GM19397 (cell line): ENCODE measurements around the gene CARMIL1.

Experiments
- ATAC-seq: cut with Tn5 transposase; IDR thresholded peaks from one replicate; pipeline ENCODE4 v1.9.1; 2021; ENCODE audit warnings: mild to moderate bottlenecking, moderate library complexity; ENCODE audit not compliant: unreplicated experiment

CARMIL1 gene

DNA sequence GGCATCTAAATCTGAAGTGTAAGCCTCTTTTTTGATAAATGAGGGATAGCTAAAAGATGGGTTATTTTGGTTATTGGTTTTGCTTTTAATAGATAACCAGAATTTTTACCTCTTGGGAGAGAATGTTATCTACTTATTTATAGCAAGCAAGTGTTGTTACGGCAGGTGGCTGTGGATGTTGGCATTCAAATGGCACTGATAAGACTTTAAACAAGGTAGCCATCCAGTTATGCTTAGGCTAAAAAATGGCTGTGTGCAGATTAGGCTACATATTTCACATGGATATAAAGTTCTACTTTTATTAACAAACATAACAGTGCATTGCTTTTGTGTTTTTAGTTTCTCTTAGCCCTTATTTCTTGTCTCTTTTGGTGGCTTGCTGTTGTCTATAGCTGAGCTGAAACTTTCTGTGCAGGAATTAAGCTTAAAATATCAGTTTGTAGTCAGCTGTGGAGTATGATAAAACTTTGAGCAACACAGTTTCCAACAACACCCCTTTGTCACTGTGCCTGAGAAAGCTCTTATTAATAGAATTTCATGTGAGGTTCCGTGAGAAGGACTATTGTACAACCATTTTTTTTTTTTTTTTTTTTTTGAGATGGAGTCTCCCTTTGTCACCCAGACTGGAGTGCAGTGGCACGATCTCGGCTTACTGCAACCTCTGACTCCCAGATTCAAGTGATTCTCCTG lies 28.8 kb downstream of the CARMIL1 start:
- no peak for ATAC-seq

DNA sequence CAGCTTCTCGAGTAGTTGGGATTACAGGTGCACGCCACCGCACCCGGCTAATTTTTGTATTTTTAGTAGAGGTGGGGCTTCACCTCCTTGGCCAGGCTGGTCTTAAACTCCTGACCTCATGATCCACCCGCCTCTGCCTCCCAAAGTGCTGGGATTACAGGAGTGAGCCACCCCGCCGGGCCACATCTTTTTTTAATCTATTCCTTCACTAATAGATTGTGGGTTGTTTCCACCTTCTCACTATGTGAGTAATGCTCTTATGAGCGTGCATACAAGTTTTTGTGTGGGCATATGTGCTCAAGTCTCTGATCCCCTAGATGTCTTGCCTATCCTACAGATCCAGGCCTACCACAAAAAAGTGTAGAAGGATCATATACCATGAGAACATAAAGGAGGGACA lies 30.7 kb downstream of the CARMIL1 start:
- no peak for ATAC-seq

DNA sequence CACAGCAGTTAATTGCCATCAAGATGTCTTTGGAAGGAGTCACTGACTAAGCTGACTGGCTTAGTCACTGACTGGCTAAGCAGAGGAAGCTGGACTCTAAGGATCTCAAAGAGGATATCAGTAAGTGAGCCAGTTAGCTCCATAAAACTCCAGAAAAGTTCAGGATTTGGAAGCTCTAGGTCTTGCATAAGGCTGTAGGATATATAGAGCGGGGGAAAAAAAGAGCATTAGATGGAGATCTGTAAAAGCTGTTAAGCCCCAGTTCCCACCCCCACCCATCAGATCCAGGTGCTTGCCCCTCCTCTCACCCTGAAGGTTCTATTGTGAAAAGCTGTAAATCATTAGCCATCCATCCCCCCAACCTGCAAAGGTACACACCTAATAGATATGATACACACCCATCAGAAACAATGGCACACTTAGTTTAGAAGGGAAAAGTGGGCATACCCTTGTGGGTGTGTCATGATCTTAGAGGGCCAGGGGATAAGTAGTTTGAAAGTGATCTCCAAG lies 32.2 kb downstream of the CARMIL1 start:
- ATAC-seq = no peak

DNA sequence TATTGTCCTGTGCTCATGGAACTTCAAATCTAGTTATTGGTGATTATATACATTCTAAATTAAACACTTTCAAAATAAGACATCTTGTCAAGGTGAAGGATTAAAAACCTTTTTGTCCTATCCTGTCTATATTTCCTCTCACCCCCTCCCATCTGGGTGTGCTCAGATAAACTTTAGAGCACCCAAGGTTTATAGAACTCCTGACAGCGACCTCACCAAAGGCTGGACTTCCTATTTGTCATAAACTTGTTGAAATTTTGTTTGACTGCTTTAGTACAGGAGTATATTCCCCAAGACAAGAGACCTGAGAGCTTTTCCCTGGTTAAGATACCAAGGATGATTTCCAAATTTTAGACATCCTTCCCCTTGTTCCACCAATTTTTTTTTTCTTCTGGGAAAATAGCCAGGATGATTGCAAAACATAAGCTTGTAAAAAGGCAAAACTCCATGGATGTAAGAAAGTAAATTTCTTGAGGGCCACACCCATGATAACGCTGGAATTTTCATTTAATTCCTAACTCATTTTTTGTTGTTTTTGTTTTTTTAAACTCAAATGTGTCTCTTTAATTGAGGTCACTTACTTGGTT lies 33.0 kb downstream of the CARMIL1 start:
- no peak for ATAC-seq

DNA sequence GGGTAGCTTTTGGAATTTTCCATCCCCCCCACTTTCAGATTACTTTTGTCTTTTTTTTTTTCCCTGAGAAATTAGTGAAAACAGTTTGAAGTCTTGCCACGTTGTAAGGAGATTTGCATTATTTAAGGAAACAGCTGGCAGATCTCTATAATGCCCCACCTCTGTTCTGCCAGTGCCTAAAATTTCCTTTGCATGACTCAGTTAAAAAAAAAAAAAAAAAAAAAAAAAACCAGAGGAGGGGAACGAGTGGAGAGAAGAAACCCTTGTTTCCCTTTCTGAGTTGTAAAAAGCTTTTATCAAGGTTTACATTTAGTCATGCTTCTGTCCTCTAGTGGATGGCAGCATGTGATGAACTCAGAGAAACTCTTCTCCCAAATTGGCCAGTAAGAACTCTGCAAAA lies 33.5 kb downstream of the CARMIL1 start:
- no peak for ATAC-seq

DNA sequence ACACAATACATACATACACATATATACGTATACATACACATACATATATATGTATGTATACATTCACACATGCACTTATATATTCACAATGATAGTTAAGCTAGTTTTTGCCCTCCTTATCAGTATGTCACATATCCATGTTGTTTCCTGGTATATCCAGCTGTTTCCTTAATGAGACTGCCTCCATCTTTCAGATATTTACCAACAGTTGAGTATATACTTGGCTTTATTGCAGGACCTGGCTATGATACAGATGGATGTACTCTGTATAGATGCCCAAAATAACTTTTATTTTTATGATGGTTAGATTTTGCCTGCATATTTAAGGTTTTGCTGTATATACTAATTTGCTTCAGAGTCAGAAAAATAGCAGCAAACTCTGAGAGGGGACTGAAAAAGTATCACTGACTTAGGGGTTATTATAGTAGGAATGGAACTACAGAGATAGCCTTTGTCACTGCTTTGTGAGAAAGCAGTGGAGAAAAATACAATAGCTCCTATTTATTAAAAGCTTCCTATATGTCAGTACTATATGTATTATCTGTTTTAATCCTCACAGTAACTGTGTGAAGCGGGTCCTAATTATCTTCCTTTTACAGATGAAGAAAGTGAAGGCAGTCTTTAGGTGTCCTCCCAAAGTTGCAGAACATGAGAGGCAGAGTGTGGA lies 35.5 kb downstream of the CARMIL1 start:
- ATAC-seq = no peak

DNA sequence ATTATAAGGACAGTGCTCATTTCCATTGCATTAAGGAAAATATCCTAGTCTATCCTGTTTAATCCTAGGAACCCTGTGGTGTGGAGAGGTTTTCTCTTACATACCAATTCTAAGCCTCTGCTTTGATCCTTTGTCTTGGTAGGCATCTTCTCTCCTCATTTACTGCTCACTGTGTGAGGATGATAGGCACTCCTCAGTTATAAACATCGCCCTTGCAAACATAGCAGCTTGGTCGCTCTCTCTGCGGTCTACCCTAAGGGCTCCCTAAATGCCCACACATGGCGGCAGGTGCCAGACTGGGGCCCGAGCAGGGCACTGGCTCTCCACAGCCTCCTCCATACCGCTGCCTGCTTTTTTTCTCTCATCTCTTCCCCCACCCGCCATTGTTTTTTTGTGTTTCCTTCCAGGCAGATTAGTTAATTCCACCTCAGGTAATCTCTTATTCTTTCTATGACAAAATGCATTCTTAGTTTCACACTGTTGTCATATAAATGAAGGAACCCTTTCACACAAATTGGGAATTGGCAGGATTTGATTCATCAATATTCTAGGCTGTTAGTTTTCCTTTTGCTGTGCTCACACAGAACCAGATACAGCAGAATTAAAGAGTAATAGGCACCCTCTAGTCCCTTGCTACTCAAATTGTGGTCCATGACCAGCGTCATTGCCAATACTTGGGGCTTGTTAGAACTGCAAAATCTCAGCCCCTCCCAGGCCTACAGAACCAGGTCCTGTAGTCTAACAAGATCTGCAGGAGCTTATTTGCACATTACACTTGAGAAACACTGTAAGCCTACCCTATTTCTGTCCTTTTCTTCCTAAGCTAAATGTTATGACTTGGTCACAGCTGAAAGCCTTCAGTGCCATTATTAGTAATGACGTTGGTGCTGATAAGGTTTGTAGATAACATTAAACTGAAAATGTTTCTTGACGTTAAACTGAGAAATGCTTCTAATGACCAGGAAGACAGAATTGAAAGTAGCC lies 36.3 kb downstream of the CARMIL1 start:
- no peak for ATAC-seq

DNA sequence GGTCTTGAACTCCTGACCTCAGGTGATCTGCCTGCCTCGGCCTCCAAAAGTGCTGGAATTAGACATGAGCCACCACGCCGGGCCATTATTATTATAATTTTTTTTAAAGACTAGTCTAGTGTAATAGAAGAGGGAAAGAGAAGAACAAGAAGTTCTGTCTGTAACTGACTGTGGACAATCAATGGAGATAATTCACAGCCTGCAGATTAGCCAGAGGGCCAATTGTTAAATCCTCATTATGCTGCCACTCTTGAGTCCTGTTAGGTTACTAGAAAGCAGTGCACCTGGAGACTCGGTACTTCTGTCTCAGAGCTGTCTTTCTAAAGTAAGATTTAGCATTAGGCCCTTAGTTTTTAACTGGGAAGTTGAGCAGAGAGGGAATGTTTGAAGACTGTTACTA lies 37.5 kb downstream of the CARMIL1 start:
- ATAC-seq = no peak

DNA sequence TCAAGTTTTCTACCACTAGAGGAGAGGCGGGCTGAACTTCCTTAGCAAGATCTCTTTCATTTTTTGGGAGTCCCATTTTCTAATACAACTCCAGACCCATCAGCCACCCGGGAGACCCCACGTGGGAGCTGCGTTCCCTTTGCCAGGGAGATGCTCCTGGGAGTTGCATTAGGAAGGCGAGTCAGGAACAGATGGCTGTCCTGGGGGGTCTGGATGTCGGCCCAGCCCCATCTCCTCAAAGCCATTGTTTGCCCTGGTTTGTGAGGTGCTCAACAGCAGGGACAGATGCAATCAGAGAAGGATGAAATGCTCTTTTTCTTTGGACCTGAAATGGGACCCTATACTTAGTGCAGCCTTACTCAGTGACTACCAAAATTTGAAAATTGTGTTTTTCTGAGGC lies 39.4 kb downstream of the CARMIL1 start:
- no peak for ATAC-seq

DNA sequence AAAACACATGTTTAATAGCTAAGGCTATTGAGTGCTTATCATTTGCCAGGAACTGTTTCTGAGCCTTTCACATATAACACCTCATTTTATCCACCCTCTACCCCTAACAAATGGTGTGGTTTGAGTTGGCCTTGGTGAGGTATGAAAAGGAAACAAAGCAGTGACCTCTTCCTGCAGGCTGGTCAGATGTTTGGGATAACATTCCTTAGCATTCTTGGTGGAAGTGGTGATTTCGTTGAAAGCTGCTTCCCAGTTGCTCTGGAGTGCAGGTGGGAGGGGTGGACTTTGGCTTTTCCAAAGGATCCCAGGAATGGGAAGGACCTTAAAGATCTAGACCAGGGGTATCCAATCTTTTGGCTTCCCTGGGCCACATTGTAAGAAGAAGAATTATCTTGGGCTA lies 41.3 kb downstream of the CARMIL1 start:
- no peak for ATAC-seq

DNA sequence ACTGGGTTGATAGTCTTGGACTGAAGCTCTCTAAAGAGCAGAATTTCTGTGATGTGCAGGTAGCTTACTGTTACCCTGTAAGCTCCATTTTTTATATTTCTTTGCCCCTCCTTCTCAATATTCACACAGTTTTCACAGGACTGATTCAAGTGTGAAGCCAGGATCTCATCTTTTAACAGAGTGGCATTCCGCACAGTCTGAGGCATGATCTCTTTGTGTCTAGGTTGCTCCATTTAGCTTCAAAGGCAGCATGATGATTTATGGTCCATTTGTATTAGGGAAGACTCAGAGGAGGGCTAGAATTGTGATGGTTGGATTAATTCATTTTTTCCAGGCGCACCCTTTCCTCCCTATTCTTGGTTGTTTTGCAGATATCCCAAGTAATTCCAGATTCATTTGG lies 43.5 kb downstream of the CARMIL1 start:
- ATAC-seq = no peak

DNA sequence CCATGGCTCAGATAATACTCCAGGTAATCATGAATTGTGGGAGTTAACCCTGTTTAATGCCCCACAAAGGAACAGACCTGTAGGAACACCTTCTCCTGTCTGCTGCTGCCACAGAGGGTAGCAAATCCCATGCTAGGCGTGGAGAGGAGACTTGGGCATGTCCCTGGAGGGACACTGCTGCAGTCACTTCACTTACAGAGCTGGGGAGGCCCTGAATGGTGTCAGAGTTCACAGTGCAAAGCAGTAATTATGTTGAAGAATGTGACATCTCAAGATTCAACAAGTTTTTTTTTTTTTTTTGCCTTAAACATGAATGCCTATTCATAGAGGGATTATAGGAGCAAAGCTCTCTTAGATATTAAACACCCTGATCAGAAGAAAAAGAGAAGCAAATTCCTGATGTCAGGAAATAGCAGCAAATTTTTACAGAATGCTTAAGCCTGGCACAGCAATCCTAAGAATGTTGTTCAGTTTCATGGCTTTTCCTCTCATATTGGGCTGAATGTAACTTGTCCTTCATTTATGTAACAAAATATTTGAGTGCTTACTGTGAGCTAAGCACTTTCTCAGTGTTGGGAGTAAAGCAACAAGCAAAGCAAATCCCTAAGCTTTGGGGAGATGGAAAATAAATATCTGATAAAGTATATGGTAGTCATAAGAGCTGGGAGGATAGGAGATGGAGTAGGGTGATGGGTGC lies 45.0 kb downstream of the CARMIL1 start:
- no peak for ATAC-seq

DNA sequence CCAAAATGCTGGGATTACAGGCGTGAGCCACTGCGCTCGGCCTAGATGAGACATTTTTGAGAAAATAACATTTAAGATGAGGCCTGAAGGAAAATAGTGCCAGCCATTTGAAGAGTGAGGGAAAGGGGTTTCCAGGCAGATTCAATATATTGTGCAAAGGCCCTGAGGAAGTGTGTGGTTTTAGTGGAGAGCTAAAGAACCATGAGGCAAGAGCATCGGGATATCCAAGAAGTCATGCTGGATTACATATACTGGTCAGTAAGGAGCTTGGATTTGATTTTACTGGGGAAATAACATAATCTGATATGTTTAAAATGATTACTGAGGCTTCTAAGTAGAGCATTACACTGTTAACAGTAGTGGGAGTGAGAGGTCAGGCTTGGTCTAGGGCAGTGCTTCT lies 47.0 kb downstream of the CARMIL1 start:
- no peak for ATAC-seq

DNA sequence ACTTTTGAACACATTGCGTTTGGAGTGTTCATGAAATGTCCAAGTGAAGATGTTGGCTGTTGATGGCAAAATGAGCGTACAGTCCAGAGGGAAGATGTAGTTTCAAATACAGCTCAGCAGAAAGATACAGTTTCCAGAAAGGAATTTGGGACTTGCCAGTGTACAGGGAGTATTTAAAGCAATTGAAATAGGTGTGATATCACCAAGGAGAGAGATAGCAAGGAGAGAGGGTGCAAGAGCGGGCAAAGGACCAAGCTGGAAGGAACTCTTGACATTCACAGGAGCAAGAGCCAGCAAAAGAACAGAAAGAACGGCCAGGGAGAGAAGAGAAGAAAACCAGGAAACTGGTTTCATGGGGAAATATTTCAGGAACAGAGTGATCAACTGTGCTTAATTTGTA lies 47.8 kb downstream of the CARMIL1 start:
- ATAC-seq = no peak

DNA sequence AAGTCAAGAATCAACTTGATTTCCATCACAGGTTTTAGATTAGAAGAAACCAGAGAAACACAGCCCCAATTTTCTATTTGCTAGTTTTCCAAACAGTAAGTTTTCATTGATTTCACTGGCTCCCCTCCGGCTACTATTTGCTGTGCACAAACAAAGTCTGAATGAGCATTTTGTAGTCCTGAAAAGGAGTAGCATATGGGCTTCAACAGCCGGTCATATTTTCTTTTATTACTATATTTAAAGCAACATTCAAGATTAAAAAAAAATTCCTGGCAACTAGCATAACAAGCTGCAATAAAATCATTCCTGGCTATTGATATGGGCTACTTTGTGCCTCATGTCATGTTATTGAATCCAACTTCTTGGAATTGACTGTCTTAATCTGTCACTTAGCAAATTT lies 48.3 kb downstream of the CARMIL1 start:
- ATAC-seq = no peak

DNA sequence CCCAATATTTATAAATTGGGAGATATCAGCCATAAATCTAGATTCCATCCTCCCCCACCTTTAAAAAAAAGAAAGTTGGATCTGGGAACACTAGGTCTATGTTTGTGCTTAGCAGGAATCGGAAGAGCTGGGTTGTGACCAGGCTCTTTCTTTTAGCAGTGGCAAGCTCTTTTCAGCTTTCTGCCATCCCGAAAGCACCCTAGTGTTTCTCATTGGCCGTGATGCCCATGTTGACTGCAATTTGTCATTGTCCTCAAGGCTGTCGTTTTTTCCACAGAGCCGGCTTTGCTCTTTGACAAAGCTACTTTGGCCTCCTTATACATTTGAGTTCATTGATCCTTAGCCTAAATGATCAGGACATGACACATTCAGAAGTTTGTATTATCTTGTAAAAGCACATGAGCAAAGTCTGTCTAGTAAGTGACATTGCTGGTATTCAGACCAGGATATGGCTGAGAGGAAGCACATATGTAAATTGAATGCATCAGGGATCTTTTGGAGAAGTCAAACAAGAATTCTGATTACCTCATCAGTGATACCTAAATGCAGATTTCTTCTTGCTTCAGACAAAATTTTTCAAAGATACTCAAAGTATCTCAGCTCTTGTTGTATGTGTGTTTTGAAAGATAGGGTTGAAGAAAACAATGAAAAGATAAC lies 50.1 kb downstream of the CARMIL1 start:
- no peak for ATAC-seq

DNA sequence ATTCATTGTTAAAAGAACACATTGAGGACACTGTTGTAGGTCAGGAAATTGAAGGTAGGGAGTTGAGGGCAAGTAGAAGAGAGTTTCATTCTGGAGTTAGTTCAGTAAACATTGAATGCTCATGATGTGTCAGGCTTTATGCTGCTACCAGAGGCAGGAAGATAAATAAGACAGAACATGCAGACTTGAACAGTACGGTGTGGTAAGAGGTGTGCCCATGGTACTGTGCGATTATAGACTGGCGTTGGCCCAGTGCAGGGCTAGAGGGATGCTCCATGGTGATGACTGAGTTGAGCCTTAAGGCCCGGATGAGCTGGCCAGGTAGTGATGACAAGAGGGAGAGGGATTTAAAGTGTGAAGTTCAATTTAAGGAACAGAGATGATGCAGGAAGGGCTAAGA lies 50.8 kb downstream of the CARMIL1 start:
- ATAC-seq = no peak

DNA sequence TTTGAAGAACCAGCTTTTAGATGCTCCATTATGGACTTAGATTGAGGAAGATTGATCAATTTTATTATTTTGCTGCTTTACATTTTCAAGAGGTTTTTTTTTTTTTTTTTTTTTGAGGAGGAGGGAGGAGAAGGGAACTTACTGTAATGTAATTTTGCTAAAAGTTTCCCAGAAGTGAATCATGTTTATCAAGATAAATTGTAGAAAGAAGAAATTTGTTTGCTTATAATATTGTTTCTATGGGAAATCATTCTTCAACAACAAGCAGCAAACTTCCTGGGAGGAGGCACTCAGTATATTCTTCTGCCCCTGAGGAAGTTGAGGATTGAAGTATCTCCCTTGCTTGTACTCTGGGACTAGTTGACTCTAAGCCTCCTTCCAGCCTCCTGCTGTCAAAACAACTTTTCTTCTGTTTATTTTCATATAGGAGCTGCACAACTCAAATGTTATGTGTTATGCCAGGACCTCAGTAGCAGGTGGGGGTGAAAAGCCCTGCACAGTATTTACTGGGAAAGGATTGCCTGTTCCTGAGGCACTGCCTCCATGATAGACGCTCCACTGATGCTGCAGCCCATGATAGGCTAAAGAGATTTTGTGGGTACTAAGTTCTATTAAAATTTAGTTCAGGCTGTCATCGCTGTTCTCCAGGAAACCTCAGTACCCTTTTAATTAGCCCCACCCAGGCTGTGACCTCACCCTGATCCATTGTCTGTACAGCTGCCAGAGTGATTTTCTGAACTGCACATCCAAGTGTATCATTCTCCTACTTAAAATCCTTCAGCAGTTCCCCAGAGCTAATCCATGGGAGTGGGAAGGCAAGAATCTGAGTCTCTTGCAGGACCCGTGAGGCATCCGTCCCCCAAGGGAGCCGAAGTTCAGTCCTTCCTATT lies 51.9 kb downstream of the CARMIL1 start:
- ATAC-seq = no peak

DNA sequence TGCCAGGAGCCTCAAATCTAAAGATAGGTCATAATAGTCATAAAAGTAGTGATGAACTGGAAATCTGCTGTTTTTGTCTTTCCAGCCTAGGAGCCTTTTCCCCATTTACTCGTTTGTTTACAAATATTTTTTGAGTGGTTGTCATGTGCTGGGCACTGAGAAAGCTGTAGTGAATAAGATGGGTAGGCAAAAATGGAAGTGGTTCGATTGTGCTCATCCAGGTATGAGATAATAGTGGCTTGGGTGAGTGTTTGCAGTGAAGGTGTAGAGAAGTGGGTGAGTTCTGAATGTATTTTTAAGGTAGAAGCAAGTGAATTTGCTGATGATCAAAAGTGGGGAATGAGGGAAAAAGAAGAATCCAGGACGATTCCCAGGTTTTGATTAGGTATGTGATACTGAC lies 53.0 kb downstream of the CARMIL1 start:
- no peak for ATAC-seq
